ENCODE results near the gene MRC2.
A peak's percentile ranks its signal among the peaks of the same experiment; 100 is the strongest.

Gene MRC2

DNA sequence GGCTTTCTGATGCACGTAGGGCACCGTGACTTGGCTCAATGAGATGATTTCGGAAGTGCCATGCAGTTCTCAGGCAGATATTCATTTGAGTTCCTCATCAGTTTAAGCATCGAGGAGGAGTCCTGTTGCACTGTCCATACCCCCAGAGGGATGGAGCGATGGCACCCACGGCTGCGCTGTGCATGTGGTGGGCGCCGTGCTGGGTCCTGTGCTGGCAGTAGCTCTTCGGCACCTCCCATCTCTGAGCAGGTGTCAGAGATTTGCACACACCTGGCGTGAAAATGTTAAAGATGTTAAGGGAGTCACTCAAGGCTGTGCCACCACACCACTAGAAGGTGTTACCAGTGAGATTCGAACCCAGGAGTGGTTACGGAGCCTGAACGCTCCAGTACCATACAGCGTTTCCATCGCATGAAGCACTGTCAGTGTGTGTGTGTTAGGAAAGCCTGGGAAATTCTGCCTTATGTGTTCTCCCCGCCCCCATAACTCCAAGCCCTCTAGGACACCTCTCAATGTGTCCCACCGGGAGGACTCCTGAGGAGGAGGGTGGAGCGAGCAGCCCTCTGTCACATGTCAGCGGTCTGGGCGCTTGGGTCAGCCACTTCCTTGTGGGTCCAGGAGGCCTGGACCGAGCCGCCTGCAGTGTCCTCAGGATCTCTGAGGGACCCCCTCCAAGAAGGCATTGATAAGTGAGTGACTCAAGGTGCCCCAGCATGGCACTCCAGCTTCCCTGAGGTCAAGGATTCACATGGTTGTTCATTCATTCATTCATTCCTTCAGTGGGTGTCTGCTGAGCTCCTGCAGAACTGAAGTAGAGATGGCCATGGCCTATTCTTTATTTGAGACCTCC is 3.8 kb downstream of the MRC2 start:
- FAIRE-seq (no peak), DNase-seq (ENCODE audit: low spot score) (no peak)

DNA sequence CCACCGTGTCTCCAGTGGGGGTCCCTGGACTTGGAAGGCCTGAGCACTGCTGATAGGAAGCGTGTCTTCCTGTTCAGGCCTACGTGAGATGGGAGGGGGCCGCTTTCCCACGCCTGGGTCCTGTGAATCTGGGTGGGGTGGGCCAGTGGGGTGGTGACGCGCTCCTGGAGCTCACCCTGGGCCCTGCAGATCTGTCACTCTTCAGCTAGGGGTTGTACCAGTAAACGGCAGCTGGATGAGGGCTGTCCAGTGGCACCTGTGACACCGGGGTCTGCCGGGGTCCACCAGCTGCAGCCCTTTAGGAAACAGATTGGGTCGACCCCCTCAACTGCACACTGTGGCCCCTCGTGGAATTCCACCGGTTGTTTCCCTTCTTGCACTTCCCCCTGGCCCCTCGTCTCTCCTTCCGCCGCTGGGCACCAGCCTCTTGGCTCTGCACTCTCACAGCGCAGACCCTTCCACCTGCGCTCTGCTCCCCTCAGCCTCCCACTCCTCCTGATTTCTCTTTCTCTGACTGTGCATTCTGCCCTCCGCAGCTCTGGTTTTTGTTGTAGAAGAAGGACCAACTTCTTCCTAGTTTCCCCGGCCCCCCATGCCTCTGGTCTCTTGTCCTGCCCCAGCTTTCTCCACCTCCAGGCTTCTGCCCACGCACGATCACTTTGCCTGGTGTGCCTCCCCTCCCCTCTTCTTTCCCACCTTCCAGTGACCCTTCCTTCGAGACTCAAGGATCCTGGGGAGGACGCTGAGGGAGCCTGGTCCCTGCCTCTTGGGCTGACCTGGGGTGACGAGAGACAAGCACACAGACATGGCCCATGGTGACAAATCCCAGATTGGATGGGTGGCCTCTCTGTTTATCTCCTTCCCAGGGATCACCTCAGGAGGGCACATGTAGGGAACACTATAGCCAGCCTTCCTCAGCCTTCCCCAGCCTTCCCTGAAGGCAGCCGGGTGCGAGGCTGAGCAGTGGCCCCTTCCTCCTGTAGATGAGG is 4.8 kb downstream of the MRC2 start:
- no peak for DNase-seq (ENCODE audit: low spot score)
- FAIRE-seq = no peak

DNA sequence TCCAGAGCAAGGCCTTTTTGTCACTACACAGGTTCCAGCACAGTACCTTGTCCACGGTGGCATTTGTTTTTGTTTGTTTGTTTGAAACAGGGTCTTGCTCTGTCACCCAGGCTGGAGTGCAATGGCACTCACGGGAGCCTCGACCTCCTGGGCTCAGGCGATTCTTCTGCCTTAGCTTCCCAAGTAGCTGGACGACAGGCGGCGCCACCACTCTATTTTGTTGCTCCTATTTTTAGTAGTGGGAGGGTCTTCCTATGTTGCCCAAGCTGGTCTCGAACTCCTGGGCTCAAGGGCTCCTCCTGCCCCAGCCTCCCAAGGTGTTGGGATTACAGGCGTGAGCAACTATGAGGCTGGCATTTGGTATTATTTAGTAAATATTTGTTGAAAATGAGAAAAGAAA is 10.3 kb downstream of the MRC2 start:
- DNase-seq (ENCODE audit: low spot score) = no peak
- no peak for FAIRE-seq

DNA sequence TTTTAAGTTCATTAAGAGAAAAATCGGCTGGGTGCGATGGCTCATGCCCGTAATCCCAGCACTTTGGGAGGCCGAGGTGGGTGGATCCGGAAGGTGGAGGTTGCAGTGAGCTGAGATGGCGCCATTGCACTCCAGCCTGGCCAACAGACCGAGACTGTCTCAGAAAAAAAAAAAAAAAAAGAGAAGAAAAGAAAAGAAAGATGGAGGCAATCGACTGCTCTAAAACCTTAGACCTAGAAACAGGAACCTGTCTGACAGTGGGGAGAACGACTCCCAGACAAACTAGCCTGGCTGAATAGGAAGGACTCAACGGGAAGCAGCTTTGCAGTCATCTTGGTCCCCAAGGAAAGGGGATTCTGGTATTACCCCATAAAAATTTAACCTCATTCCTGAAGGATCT is 13.7 kb downstream of the MRC2 start:
- DNase-seq (ENCODE audit: low spot score) = no peak
- no peak for FAIRE-seq

DNA sequence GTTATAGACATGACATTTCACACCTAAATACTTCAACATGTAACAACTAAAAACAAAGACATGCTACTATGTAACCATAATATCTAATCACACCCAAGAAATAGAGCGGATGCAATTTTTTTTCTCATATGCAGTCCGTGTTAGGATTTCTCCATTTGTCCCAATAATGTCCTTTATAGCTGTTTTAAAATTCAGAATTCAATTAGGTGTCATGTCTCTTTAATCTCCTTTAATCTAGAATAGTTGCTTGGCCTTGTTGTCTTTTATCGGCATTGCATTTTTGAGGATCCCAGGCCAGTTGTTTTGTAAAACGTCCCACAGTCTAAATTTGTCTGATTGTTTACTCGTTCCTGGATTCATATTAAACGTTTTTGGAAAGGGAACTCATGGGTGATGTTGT is 14.5 kb downstream of the MRC2 start:
- FAIRE-seq (no peak), DNase-seq (ENCODE audit: low spot score) (no peak)

DNA sequence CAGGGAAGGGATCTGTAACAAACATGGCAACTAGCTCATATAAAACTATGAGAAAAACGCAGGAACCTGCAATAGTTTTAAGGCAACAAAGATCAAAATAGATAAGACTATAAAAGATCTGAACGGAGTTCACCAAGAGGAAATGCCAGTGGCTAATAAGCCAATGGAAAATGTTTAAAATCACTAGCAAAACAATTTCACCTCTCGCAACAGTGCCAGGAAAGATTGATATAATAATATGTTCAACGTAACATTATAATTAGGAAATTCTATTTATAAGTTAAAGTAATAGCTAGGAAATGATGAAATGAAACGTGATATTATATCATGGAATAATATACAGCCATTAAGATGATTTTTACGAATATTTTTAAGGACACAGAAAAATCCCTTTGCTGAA is 16.0 kb downstream of the MRC2 start:
- DNase-seq (ENCODE audit: low spot score) = no peak
- FAIRE-seq = no peak

DNA sequence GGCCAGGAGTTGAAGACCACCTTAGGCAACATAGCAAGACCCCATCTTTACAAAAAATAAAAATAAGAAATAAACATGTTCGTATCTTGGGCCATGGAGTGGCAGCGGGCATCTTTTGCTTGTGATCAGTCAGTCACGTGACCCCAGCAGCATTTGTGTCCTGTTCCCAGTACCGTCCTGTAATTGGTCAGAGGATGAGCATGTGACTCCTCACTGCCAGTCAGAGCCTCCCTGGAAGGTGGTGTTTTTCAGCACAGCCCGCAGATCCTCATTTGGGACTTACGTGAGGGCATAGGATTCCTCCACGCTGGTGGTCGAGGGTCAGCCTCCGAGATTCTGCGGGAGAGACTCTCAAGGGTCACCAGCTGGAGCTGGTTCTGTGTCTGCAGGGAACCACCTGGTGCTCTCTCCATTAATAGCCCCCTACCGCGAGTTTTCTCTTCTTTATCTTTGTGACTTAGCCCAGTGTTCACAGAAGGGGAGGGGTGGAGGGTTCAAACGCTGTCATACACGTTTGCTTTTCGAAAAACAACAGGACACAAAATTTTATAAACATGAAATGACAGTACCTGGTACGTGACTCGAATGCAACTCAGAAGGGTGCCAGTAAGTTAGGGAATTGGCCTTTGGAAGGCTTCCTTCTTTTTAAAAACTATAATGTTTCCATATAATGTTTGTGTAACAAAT is 17.2 kb downstream of the MRC2 start:
- FAIRE-seq = no peak
- DNase-seq (ENCODE audit: low spot score) = no peak

DNA sequence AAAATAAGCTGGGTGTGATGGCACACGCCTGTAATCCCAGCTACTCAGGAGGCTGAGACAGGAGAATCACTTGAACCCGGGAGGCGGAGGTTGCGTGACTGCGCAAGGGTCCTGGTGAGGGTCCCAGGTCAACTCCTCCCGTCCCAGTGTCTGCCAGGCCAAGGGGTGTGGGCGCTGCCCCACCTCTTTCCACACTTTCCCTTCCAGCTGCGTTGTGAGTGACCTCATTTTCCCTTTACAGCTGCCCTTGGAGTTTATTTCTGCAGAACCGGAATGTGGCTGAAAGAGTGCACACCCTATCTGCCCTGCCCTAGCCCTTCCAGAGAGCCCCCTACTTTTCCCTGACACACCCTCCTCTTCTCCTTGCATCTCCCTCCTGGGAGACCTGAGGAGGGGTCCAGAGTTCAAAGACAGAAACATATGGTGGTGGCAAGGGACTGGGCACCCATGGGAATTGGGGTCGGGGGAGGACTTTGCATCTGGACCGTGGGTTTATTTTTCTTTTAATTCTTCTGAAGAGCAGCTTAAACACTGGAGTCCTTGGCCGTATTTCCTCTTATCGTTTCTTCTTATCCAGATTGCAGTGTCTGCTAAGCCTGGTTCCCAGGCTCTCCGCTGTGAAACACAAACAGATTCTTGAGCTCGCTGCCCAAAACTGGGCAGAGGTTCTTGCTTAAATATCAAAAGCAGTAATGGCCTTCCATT is 20.9 kb downstream of the MRC2 start:
- FAIRE-seq = no peak
- DNase-seq (ENCODE audit: low spot score) = no peak

DNA sequence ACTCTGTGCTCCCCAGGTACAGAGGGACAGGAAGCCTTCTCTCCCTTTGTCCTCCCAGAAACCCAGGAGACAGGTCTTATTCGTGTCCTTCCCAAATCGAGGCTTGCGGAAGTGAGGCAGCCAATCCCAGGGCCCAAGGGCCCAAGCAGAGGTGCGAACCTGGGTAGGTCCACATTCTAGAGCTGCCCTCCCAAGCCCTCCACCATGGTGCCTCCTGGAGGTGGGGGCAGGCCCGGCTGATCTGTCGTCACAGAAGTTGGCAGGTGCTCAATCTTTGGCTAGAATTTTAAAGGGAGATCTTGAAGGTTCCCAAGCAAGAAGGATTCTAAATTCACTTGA is 21.5 kb downstream of the MRC2 start:
- no peak for FAIRE-seq
- no peak for DNase-seq (ENCODE audit: low spot score)

DNA sequence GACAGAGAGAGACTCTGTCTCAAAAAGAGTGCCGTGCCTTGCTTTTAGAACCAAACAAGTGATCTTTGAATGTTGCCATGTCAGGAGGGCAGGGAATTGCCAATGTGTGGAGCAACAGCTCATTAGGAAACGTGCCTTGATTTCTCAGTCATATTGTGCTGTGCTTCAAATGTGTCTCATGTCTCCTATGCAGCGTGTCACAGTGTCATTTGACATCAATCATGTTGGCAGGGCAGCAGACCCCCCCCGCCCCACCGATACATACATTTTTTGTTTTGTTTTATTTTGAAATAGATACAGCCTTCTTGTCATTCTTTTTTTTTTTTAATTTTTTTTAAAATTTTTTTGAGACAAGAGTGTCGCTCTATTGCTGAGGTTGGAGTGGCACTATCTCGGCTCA is 22.1 kb downstream of the MRC2 start:
- FAIRE-seq = no peak
- DNase-seq (ENCODE audit: low spot score) = no peak

DNA sequence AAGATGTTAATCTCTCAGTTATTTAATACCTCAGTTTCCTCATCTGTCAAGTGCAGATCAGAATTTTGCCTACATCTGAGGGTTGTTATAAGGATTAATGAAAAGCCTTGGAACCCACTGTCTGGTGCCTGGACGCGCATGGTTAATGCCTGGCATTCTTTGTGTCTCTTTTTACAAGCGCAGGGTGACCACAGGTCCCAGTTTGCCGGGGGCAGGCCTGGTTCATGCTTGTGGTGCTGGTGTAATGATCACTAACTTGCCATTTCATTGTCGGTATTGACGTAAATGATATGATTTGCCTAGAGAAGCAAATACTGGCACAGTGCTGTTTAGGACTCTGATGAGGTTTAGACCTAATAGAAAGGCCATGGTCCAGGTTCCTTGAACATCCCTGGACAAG is 23.1 kb downstream of the MRC2 start:
- FAIRE-seq (no peak), DNase-seq (ENCODE audit: low spot score) (peak; percentile 47)

DNA sequence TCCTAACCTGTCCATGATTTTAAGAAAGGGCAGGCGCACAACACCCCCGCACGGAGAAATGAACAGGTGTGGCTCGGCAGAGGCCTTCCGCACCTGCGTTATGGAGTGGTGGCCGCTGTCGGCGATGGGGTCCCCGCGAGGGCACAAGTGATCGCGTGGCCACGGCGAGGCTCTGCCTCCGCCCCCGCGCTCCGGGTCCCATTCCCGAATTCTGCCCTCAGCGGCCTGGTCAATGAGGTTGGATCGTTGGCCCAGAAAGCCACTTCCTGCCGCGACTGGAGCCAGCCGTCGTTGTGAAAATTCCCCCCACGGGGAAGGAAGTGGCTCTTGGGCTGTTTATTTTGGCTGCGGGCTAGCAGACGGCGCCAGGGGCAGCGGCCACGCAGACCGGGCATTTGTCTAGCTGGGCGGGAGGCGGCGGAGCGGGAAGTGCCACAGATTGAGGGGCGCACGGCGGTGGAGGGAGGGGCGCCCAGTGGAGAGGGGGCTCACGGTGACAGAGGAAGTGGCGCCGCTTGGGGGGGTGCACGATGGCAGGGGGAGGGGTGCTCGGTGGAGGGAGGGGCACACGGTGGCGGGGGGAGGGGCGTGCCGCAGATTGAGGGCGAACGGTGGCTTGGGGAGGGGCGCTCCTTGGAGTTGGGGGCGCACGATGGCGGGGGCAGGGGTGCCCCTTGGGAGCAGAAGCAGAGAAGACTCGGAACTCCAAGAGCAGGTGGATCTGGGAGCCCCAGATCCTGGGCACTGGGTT is 25.0 kb downstream of the MRC2 start:
- DNase-seq (ENCODE audit: low spot score) (peak; percentile 89), FAIRE-seq (peak; percentile 79)

DNA sequence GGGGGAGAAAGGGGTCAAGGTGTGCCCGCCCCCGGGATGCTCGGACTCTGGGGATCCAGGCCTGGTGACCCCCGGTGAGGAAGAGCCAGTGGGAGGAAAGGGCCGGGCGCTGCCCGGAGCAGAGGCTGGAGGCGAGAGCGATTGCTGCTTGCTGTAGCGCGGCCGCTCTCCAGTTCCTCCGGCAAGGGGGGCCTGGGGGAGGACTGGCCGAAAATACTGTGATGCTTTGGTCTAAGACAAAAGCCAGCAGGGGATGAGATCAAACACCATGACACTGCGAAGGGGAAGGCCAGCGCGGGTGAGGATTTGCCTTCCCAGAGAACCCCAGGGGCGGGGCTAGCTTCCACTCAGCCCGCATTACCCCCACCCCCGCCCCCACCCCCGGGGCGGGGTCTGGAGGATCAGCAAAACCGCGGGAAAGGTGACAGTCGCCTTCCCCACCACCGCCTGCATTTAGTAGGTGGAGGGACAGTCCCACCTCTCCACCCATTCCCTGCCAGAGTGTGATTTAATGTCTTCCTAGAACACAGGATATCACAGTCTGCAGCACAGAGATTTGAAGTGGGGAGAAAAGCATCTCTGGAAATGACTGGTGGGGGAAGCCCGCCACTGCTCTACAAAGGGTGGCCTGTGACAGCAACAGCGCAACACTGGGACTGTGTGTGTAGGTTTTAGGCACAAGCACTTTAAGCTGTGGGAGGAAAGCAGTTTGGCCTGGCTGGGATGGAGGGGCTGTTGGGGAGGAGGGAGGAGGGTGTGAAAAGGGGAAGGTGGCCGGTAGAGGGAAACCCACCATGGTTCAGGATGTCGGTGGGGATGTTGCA is 25.7 kb downstream of the MRC2 start:
- DNase-seq (ENCODE audit: low spot score) = peak; percentile 80
- FAIRE-seq = no peak

DNA sequence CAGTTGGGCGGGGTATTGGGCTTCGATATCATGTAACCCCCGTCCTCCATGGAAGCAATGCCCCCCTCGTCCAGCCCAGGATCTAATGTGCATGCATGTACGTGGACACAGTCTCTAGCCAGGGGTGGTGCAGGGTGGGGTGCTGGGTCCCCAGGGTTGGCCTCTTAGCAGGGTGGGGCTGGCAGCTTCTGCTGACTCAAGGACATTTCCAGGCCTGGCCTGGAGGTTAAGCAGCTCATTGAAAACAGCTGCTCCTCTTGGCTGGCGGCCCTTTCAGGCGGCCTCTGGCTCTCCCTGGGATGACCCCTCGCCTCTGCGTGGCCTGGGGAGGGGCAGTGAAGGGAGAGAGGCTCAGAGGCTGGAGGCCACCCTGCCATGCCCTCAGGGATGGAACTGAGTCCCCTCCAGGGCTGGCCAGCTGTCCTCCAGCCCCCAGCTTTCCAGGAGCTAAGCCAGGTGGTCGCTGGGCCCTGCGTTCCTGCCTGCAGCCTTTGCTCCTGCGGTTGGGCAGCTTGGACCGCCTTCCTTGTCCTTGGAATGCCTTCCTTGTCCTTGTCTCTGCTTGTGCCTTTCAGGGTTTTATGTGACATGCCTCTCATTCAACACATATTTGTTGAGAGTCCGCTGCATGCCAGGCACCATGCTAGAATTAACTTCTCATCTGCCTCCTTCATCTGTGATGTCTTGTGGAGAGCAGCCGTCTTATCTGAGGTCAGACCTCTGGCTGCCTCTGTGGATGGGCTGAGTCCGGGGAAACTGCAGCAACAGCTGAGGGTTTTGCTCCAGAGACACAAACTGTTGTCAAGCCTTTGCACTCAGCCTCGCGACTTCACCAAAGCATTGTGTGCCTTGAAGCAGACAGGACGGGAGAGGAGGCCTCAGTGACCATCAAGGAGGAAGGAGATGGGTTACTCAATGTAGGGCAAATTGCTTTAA is 26.6 kb downstream of the MRC2 start:
- no peak for DNase-seq (ENCODE audit: low spot score)
- no peak for FAIRE-seq

DNA sequence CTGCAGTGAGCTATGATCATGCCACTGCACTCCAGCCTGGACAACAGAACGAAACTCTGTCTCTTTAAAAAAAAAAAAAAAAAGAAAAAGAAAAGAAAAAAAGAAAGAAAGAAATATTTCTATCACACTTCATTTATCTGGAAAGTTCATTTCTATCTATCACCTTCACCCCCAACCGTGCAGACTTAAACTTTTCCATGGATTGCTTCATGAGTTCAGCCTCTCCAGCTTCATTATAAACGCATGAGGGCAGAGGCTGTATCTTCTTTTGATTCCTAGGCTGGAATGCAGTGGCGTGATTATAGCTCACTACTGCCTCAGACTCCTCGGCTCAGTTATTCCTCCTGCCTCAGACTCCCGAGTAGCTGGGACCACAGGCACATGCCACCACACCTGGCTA is 28.2 kb downstream of the MRC2 start:
- FAIRE-seq (no peak), DNase-seq (ENCODE audit: low spot score) (no peak)

DNA sequence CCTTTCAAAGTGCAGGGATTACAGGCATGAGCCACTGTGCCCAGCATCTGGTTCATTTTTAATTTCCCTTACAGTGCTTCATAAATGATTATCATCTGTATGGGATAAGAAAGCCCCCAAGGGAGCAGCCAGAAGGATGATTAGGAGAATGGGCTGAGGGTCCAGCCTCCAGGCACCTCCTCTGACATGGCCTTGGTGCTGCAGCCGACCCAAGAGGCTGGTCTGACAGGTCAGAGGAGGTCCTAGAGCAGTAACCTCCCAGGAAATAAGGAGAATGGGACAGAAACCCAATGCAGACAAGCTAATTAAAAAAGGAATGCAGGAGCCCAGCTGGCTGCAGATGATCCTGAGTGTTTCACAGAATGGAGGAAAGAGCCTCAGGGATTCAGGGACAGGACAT is 29.0 kb downstream of the MRC2 start:
- FAIRE-seq = no peak
- no peak for DNase-seq (ENCODE audit: low spot score)

DNA sequence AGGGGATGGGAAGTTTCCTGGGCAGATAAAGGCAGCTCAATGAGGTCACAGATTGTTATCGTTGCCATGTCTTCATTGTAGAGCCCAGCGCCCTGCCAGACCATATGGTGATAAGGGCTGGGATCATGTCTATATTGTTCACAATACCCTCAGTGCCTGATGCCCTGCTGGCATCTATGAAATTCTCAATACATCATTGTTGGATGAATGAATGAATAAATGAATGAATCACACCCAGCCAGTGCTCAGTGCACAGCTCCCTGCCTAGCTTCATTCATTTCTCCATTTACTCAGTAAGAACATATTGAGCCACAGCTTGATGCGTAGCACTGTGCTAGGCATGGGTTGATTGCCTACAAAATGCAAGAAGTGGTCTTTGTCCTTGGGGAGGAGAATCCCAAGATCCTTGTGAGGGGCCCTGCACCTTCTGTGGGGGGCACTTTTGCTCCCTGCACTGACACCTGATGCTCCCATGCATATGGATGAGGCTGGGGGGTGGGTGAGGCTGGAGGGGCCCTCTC is 29.7 kb downstream of the MRC2 start:
- no peak for DNase-seq (ENCODE audit: low spot score)
- no peak for FAIRE-seq

DNA sequence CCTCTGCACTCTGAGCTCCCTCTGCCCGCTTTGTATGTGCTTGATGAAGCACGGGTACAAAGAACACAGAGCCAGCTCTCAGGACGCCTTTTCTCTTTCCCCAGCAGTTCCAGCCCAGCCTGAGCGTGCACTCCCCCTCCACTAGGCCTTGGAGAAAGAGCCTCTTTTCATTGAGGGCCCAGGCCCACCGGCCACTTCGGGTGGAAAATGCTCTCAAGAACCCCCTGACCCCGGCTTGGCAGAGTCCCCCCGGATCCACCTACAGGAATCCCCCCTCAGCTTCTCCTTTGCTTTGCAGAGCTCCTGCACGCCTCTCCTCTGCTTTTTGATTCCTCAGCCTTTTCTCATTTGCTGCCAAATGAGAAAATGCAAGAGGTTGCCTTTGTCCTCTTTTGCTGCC is 30.2 kb downstream of the MRC2 start:
- no peak for DNase-seq (ENCODE audit: low spot score)
- FAIRE-seq = no peak
